Measurements from ENCODE around the gene AGBL4.
A peak's percentile ranks its signal among the peaks of the same experiment; 100 is the strongest.

Gene AGBL4

GRCh38 chr1:49046305-49046704 lies 977.4 kb downstream of the AGBL4 start:
- TF ChIP-seq CTCF (IDR thresholded peaks at IDR 0.05; ENCODE audit: low read depth, low read length, missing control alignments): no peak
- no peak for DNase-seq (ENCODE audit: low read depth)
- H3K4me3 ChIP-seq (ENCODE audit: low read depth, low read length): no peak overlapping the region

- no peak for TF ChIP-seq CTCF (IDR thresholded peaks at IDR 0.05; ENCODE audit: low read depth, low read length, missing control alignments)
- DNase-seq (ENCODE audit: low read depth): no peak
- H3K4me3 ChIP-seq (ENCODE audit: low read depth, low read length): no peak overlapping the region
Observed at GRCh38 chr1:49045371-49045770, 978.4 kb downstream of the AGBL4 start.

GRCh38 chr1:49036700-49037099 lies 987.1 kb downstream of the AGBL4 start:
- DNase-seq (ENCODE audit: low read depth): no peak
- H3K4me3 ChIP-seq (ENCODE audit: low read depth, low read length): no peak overlapping the region
- no peak for TF ChIP-seq CTCF (IDR thresholded peaks at IDR 0.05; ENCODE audit: low read depth, low read length, missing control alignments)

- no peak for TF ChIP-seq CTCF (IDR thresholded peaks at IDR 0.05; ENCODE audit: low read depth, low read length, missing control alignments)
- no peak for DNase-seq (ENCODE audit: low read depth)
- H3K4me3 ChIP-seq (ENCODE audit: low read depth, low read length): no peak overlapping the region
Observed at GRCh38 chr1:49028396-49028795, 995.4 kb downstream of the AGBL4 start.

GRCh38 chr1:49026230-49026811 lies 997.4 kb downstream of the AGBL4 start:
- no peak for DNase-seq (ENCODE audit: low read depth)
- TF ChIP-seq CTCF (IDR thresholded peaks at IDR 0.05; ENCODE audit: low read depth, low read length, missing control alignments): no peak
- H3K4me3 ChIP-seq (ENCODE audit: low read depth, low read length): no peak overlapping the region

- TF ChIP-seq CTCF (IDR thresholded peaks at IDR 0.05; ENCODE audit: low read depth, low read length, missing control alignments): peak; percentile 12
- no peak overlapping the region for H3K4me3 ChIP-seq (ENCODE audit: low read depth, low read length)
- DNase-seq (ENCODE audit: low read depth): no peak
Observed at GRCh38 chr1:49016030-49016977, 1007.5 kb downstream of the AGBL4 start.
